Omental fat pad (tissue), 4 donors: ENCODE results near the gene TMED1. TPM values are rescaled to one million over a fixed set of nuclear protein-coding genes. Genes with fewer than 3 reads are reported as not detected.

Source experiments
- ATAC-seq: fragments of 150-250 bp; one replicate; pipeline ENCODE4 v1.9.1; 2016; ENCODE audit warnings: mild to moderate bottlenecking, moderate library complexity; ENCODE audit not compliant: low FRiP score
- DNase-seq: peaks from one replicate; pipeline ENCODE4 v3.0.0-alpha.2; 2019; ENCODE audit warnings: low spot score
- total RNA-seq, 4 donors: library from RNA; depleted of rRNA; stranded (reverse); fragments of >200 nt; gene quantifications; one replicate each; pipeline ENCODE4 v1.1.0, GENCODE V29; 2016
- TF ChIP-seq, protein P1 (sequence below), 3 donors: fragments of 450-650 bp; IDR thresholded peaks; one replicate each; pipeline ENCODE4 v1.5.1; 2016 to 2017; ENCODE audit warnings: antibody characterized with exemption in 3 of 3, mild to moderate bottlenecking in 3 of 3, moderate library complexity in 2 of 3

The TMED1 gene
- total RNA-seq, 4 donors from 2014 or later, result 30.1 to 35.7 (median 32.4) TPM

DNA sequence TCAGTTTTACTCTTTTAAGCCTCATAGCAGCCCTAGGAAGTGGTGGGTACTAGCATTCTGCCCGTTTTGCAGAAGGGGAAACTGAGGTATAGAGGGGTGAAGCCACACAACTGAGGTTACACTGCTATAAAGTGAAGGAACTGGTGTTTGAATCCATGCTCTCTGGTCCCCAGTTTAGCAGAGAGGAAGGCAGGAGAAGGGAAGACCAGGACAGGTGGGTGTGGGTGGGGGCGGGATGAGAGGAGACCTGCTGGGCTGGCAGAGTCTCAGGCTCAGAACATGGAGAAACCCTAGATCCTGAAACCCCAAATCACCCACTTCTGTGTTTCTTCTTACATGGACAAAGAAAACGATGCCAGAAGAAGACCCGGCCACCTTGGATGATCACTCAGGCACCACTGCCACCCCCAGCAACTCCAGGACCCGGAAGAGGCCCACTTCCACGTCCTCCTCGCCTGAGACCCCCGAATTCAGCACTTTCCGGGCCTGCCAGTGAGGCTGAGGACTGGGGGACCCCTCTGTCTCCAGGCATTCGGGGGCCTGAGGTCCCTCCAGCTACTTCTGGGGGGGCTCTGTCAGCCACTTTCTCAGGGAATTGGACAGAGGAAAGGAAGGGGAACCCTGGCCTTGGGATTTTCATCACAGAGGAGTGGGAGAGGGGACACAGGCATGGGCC, 33.0 kb upstream of the TMED1 start:
- ATAC-seq (no peak), DNase-seq (no peak)
- TF ChIP-seq, protein P1, sequence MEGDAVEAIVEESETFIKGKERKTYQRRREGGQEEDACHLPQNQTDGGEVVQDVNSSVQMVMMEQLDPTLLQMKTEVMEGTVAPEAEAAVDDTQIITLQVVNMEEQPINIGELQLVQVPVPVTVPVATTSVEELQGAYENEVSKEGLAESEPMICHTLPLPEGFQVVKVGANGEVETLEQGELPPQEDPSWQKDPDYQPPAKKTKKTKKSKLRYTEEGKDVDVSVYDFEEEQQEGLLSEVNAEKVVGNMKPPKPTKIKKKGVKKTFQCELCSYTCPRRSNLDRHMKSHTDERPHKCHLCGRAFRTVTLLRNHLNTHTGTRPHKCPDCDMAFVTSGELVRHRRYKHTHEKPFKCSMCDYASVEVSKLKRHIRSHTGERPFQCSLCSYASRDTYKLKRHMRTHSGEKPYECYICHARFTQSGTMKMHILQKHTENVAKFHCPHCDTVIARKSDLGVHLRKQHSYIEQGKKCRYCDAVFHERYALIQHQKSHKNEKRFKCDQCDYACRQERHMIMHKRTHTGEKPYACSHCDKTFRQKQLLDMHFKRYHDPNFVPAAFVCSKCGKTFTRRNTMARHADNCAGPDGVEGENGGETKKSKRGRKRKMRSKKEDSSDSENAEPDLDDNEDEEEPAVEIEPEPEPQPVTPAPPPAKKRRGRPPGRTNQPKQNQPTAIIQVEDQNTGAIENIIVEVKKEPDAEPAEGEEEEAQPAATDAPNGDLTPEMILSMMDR (IDR thresholded peaks at IDR 0.05), result no peak

DNA sequence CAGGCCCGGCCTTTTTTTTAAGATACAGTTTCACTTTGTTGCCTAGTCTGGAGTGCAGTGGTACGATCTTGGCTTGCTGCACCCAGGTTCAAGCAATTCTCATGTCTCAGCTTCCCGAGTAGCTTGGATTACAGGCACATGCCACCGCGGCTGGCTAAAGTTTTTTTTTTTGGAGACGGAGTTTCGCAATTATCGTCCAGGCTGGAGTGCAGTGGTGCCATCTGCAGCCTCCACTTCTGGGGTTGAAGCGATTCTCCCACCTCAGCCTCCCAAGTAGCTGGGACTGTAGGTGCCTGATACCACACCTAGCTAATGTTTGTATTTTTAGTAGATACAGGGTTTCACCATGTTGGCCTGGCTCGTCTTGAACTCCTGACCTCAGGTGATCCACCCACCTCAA, 30.5 kb upstream of the TMED1 start:
- TF ChIP-seq, protein P1 (IDR thresholded peaks at IDR 0.05), result no peak
- no peak for ATAC-seq
- no peak for DNase-seq

DNA sequence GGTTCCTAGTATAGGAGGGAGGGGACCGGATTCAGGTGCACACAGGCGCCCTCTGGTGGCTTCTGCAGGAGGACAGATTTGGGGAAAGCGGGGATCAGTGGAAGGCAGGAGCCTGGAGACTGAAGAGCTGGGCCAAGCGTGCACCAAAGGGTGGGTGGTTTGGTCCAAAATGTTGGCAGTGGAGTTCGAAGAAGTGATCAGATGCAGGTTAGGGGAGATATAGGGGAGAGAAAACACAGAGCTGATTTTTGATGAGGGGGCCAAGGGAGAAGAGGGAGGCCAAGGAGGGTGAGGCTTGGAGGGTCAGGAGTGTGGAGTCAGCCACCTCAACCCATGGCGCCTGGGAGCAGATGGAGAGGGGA, 28.5 kb upstream of the TMED1 start:
- TF ChIP-seq, protein P1 (IDR thresholded peaks at IDR 0.05), result no peak
- peak; percentile 73 for ATAC-seq
- peak; percentile 80 for DNase-seq

DNA sequence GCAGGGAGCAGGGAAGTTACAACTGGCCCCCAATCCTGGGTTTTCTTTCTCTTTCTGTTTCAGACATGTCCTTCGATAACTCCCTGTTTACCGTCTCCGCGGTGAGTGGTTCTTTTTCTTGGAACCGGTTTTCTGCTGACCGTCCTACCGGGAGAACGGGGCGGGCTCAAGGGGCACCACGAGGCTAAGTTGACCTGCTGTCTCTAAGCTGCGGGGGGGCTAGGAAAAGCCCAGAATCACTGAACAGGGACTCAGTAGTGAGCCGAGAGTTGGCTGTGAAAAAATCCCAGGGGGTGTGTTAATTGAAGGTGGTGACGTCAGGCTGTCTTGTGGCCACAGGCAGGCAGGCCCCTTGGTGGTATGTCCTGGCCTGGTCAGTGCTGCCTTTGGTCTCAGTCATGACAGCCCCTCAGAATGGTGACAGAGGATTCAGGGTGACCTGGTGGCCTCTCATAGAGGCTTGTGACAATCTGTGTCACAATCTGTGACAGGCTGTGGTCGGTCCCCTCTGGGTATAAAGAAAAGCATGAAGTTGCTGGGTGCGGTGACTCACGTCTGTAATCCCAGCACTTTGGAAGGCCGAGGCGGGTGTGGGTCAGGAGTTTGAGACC, 27.2 kb upstream of the TMED1 start:
- DNase-seq (no peak), ATAC-seq (no peak)
- TF ChIP-seq, protein P1 (IDR thresholded peaks at IDR 0.05), result no peak

DNA sequence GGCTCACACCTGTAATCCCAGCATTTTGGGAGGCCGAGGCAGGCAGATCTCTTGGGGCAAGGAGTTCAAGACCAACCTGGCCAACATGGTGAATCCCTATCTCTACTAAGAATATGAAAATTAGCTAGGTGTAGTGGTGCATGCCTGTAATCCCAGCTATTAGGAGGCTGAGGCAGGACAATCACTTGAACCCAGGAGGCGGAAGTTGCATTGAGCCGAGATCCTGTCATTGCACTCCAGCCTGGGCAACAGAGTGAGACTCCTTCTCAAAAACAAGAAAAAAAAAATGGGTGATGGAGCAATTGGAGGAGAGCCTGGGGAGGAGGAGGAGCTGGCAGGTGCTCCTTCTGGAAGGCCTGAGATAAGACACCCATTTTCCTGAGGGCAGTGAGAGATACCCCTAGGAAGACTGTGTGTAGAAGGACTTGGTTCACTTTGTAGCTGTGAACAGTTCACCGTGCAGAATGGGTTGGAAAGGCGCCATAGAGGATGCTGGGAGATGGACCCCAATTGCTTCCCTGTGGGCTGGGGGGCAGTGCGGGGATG, 26.6 kb upstream of the TMED1 start:
- ATAC-seq, result no peak
- DNase-seq, result no peak
- TF ChIP-seq, protein P1 (IDR thresholded peaks at IDR 0.05), result no peak

DNA sequence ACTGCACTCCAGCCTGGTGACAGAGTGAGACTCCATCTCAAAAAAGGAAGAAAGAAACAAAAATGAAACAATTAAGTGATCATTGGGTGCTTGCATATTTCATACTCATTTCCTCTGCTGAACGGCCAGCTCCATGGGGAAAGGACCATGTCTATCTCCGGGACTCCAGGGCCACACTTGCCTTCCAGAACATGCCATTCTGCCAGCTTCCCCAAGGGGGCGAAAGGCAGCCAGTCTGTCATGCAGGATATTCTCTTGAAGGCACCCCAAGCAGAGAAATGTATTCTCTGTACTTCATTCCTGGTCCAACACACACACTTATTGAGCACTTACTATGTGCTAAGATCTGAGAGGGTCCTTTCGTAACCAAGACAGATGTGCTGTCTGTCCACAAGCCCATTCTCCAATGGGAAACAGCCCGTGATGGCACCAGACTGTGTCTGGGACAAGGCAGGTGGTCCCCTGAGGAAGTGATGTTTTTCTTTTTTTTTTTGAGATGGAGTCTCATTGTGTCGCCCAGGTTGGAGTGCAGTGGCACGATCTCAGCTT, 25.2 kb upstream of the TMED1 start:
- no peak for DNase-seq
- TF ChIP-seq, protein P1 (IDR thresholded peaks at IDR 0.05), result no peak
- ATAC-seq, result no peak
